Right lobe of liver (tissue), 6 donors: ENCODE results near the gene NEURL2. TPM values are rescaled to one million over a fixed set of nuclear protein-coding genes. Genes with fewer than 3 reads are reported as not detected.

ENCODE experiments used
- ATAC-seq, 4 donors: fragments of 200-7000 bp; cut with Tn5 transposase; one replicate each; pipeline ENCODE4 v1.9.1; 2020; ENCODE audit warnings: mild to moderate bottlenecking in 4 of 4, moderate library complexity in 4 of 4
- DNase-seq, 3 donors: peaks; one replicate each; pipeline ENCODE4 v3.0.0-alpha.2; 2020
- H3K27ac ChIP-seq, 3 donors: fragments of 200-600 bp; one replicate each; pipeline ENCODE4 v1.8.0; 2022
- H3K27me3 ChIP-seq, 2 donors: fragments of 200-600 bp; one replicate each; pipeline ENCODE4 v1.8.0; 2022
- H3K36me3 ChIP-seq, 4 donors: fragments of 200-600 bp; sonication (generic) in 1 of 4; one replicate each; pipeline versions ENCODE4 v1.5.1 to v1.8.0; 2017 to 2022; ENCODE audit warnings: control low read depth in 1 of 4
- H3K4me1 ChIP-seq, 4 donors: fragments of 200-600 bp; sonication (generic) in 1 of 4; one replicate each; pipeline versions ENCODE4 v1.5.1 to v1.8.0; 2017 to 2022; ENCODE audit warnings: control low read depth in 1 of 4
- H3K4me3 ChIP-seq, 3 donors: fragments of 200-600 bp; one replicate each; pipeline ENCODE4 v1.8.0; 2022
- H3K9me3 ChIP-seq, 4 donors: fragments of 200-600 bp; sonication (generic) in 1 of 4; one replicate each; pipeline versions ENCODE4 v1.5.1 to v1.8.0; 2017 to 2022; ENCODE audit warnings: control low read depth in 1 of 4
- CTCF ChIP-seq, 4 donors: fragments of 200-600 bp in 3 of 4; fragments of 450-650 bp in 1 of 4; IDR thresholded peaks; one replicate each; pipeline versions ENCODE4 v1.5.1 to v1.8.0; 2016 to 2022; ENCODE audit warnings: antibody characterized with exemption in 4 of 4, mild to moderate bottlenecking in 2 of 4
- POLR2A ChIP-seq: fragments of 450-650 bp; IDR thresholded peaks from one replicate; pipeline ENCODE4 v1.6.1; 2017; ENCODE audit warnings: antibody characterized with exemption, mild to moderate bottlenecking
- WGBS: methylation state at CpG from one replicate; pipeline ENCODE4 v1.1.6; 2018; ENCODE audit warnings: low coverage, low lambda C conversion rate; ENCODE audit not compliant: insufficient coverage; ENCODE audit errors: missing lambda C conversion rate; 5-methylcytosine and 5-hydroxymethylcytosine counted together
- intact Hi-C, 2 donors: fragments of 100-400 bp; cut with DNase I; formaldehyde crosslinking; loops; one replicate each; pipeline versions ENCODE4 v1.11.2 to v1.14.1; 2022
- total RNA-seq, 6 experiments: library from RNA; depleted of rRNA in 2 of 6; stranded (reverse); fragments of >200 nt in 2 of 6; fragmentation: NEBNext Ultra II Directional in 3 of 6; extraction: Animal tissue kit (Norgen Biotek cat#: 25700) in 3 of 6; gene quantifications; one replicate each; pipeline versions ENCODE4 v1.1.0 to v1.2.4, GENCODE V29; 2016 to 2023
- donor health status: DM: no; HTN: yes; CAD: no.
- donor health status: DM: no; HTN: no; CAD: no.
- donor health status: DM: no; HTN: no; CAD: no.
- donor health status: DM: no; HTN: yes; CAD: no.
- donor health status: DM: no; HTN: yes; CAD: no.

The NEURL2 gene
- total RNA-seq, 6 experiments from 2014 or later, result 3.6 to 8.8 (median 5.4) TPM

GRCh38 chr20:45899046-45899835 lies 8.2 kb upstream of the NEURL2 start:
- DNase-seq (no peak), ATAC-seq (peak in 1 of 4 donors; percentile 7)
- Histone ChIP-seq H3K36me3 (peaks cover 0 to 31% (median 16%) of the 10 kb centered on the region in 4 donors), H3K27ac (no peak overlapping the region), H3K4me3 (no peak overlapping the region), H3K27me3 (no peaks in the 10 kb centered on the region), H3K9me3 (no peaks in the 10 kb centered on the region), H3K4me1 (no peaks in the 10 kb centered on the region)
- TF ChIP-seq POLR2A (no peak), CTCF (IDR thresholded peaks at IDR 0.05) (no peak)
- intact Hi-C loops, result loop anchor here in 1 of 2 donors (10.0 kb wide), 1 partner anchor 46 kb away; no protein-coding TSS in a partner anchor
- WGBS, result 78% methylated on average over 3 of the region's 13 CpGs

GRCh38 chr20:45898285-45898684 lies 7.3 kb upstream of the NEURL2 start:
- intact Hi-C loops, result loop anchor here in 1 of 2 donors (10.0 kb wide), 1 partner anchor 47 kb away; no protein-coding TSS in a partner anchor
- peaks cover 0 to 38% (median 19%) of the 10 kb centered on the region in 4 donors for H3K36me3 ChIP-seq
- no peaks in the 10 kb centered on the region for H3K27me3 ChIP-seq
- ATAC-seq (no peak), DNase-seq (no peak)
- peaks cover 0 to 3% (median 0%) of the 10 kb centered on the region in 4 donors for H3K4me1 ChIP-seq
- H3K27ac ChIP-seq, result no peak overlapping the region
- H3K9me3 ChIP-seq, result no peaks in the 10 kb centered on the region
- TF ChIP-seq CTCF (IDR thresholded peaks at IDR 0.05), result no peak
- TF ChIP-seq POLR2A, result no peak
- 100% methylated on average over 1 of the region's 12 CpGs for WGBS
- H3K4me3 ChIP-seq, result no peak overlapping the region

- H3K27me3 ChIP-seq, result no peaks in the 10 kb centered on the region
- H3K36me3 ChIP-seq, result peaks cover 0 to 38% (median 19%) of the 10 kb centered on the region in 4 donors
- DNase-seq (no peak), ATAC-seq (no peak)
- no peak overlapping the region for H3K4me3 ChIP-seq
- WGBS, result 100% methylated on average over 6 of the region's 7 CpGs
- TF ChIP-seq POLR2A, result no peak
- TF ChIP-seq CTCF (IDR thresholded peaks at IDR 0.05), result no peak
- intact Hi-C loops, result loop anchor here in 1 of 2 donors (10.0 kb wide), 1 partner anchor 47 kb away; no protein-coding TSS in a partner anchor
- H3K27ac ChIP-seq, result no peak overlapping the region
- H3K9me3 ChIP-seq, result no peaks in the 10 kb centered on the region
- H3K4me1 ChIP-seq, result peaks cover 0 to 9% (median 0%) of the 10 kb centered on the region in 4 donors
Measured at GRCh38 chr20:45897692-45898091, 6.7 kb upstream of the NEURL2 start.

- Histone ChIP-seq H3K27ac (no peak overlapping the region), H3K4me3 (no peak overlapping the region), H3K9me3 (no peaks in the 10 kb centered on the region), H3K4me1 (peaks cover 0 to 13% (median 0%) of the 10 kb centered on the region in 4 donors), H3K36me3 (peaks cover 0 to 38% (median 19%) of the 10 kb centered on the region in 4 donors), H3K27me3 (no peaks in the 10 kb centered on the region)
- ATAC-seq (no peak), DNase-seq (no peak)
- 71% methylated on average over 2 of the region's 2 CpGs for WGBS
- intact Hi-C loops, result loop anchor here in 1 of 2 donors (10.0 kb wide), 1 partner anchor 48 kb away; no protein-coding TSS in a partner anchor
- TF ChIP-seq POLR2A (no peak), CTCF (IDR thresholded peaks at IDR 0.05) (no peak)
Measured at GRCh38 chr20:45897289-45897688, 6.3 kb upstream of the NEURL2 start.
